Peyer's patch (tissue), 4 donors: ENCODE measurements around the gene SORCS1.

Experiments
- POLR2A ChIP-seq, 2 donors: fragments of 450-650 bp; IDR thresholded peaks; one replicate each; pipeline ENCODE4 v1.5.1; 2017; ENCODE audit warnings: antibody characterized with exemption in 2 of 2, mild to moderate bottlenecking in 2 of 2, moderate library complexity in 2 of 2
- TF ChIP-seq, protein P1 (sequence below), 6 experiments: fragments of 450-650 bp in 4 of 6; fragments of 200-600 bp in 2 of 6; sonication (generic) in 1 of 6; IDR thresholded peaks; one replicate each; pipeline ENCODE4 v1.5.1; 2017 to 2019; ENCODE audit warnings: antibody characterized with exemption in 6 of 6, mild to moderate bottlenecking in 3 of 6, moderate library complexity in 1 of 6

DNA sequence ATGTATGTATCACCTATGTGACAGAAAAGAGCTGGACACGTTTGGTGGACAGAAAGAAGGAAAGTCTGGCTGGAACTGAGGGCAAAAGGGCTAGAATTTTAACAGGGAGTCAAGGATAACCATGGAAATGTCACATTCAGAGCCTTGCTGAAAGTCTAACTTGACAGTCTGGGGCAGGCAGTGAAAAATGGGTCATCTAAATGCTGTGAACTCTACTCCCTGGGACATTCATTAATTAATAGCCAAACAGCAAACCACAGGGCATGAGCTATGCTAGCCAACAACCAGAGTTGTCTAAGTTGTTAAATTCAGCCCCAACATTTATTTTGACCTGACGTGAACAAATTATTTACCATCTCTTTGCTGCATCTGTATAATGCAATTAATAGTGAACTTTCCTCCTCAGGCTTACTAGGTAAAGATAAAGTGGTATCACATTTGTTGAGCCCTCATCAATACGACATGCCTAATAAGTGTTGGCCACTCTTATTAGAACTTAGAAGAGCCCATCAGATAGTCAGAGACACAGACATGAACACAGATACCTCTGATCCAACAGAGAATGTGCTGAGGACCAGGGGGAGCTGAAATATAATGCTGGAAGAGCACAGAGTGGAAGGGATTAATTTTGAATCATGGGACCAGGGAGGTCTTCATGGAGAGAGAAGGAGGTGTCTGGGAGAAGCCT lies 109.9 kb downstream of the SORCS1 start:
- TF ChIP-seq, protein P1, sequence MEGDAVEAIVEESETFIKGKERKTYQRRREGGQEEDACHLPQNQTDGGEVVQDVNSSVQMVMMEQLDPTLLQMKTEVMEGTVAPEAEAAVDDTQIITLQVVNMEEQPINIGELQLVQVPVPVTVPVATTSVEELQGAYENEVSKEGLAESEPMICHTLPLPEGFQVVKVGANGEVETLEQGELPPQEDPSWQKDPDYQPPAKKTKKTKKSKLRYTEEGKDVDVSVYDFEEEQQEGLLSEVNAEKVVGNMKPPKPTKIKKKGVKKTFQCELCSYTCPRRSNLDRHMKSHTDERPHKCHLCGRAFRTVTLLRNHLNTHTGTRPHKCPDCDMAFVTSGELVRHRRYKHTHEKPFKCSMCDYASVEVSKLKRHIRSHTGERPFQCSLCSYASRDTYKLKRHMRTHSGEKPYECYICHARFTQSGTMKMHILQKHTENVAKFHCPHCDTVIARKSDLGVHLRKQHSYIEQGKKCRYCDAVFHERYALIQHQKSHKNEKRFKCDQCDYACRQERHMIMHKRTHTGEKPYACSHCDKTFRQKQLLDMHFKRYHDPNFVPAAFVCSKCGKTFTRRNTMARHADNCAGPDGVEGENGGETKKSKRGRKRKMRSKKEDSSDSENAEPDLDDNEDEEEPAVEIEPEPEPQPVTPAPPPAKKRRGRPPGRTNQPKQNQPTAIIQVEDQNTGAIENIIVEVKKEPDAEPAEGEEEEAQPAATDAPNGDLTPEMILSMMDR (IDR thresholded peaks at IDR 0.05) = no peak
- no peak for TF ChIP-seq POLR2A (IDR thresholded peaks at IDR 0.05)
